Stimulated activated CD8-positive, alpha-beta memory T cell treated with anti-CD3 and anti-CD28 coated beads, Interleukin-12 subunit alpha, Interleukin-12 subunit beta, amount 100 ng/mL, for 1 hour (primary cell): ENCODE data around the gene ZBED2.
"Not testable (repeated sequence)": the region's sequence is repeated elsewhere in the genome, so short reads cannot be mapped to it uniquely, and the experiment has no call there.

Experiments used
- DNase-seq: peaks from one replicate; pipeline ENCODE4 v3.0.0-alpha.2; 2020; ENCODE audit warnings: low read depth

ZBED2 gene

GRCh38 chr3:111571907-111572460 lies 23.2 kb downstream of the ZBED2 start:
- DNase-seq, result no peak

DNA sequence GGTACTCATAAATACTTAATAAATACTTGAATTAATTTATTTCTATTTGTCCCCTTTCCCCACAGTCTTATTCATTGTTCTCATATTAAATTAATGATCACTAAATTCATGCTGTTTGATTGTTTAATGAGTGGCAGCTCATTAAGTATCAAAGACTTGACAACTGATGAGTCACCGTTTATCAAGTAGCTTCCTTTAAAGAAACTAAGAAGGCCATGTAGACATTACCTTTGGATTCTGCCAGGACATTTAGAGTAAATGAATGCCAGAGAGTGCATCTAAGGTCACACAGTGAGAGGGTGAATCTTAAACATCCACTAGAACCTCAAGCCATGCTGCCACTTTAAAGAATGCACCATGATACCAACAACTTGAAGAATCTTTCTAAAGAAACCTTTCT lies 23.9 kb downstream of the ZBED2 start:
- no peak for DNase-seq

DNA sequence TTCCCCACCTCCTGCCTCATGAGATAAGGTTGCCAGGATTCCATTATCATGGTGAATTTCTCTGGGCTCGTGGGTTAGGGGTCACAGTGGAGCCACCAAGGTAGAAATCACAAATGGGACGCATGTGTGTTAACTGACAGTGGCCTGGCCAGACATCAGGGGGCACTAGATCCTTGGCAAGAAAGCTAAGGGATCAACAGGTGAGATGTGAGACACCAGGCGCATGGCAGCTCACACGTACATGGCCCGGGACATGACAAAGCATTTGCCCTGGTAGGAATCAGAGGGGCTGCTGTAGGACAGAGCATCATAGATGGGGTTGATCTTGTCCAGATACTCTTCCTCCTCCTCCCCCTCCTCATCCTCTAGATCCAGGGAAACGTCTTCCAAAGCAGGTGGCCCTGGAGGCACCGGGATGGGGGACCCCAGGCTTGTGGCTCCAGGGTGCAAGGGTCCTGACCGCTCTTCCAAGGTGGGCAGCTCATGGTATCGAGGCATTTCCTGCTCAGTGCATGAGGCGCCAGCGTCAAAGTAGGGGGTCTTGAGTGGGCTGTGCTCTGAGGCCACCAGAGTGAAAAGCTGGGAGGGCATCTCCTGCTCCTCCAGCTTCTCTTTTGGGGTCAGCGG lies 24.6 kb downstream of the ZBED2 start:
- DNase-seq, result no peak

DNA sequence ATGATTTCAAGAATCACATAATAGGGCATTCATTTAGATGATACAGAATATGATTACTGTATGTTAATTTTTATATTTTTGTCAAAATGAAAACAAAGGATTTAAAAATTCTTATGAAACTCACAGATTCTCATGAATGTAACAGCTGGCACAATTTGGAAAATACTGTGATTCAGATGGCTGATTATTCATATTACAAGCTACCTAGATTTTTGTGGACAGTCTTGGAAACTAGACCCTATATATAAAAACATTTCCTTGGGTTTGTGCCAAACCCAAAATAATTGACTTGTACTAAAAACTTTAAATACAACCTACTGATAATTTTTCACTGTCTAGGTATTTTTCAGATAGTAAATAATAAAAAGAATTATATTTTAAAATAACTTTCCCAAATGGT lies 26.2 kb downstream of the ZBED2 start:
- no peak for DNase-seq

DNA sequence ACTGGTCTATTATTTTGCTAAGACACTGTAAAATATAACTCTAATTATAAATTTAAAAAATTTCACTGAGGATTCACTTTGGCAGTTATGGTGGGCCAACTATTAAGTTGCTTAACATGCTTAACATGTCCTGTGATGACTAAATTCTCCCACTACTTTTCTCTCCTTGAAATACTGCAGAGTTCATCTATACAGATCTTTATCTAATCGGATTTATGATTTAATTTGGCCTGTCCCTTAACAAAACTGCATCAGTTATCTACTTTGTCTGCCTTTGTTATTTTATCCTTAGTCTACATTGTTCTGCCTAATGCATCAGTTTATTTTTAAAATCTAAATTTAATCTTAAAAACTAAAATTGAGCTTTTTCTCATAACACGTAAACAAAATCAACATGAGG lies 26.8 kb downstream of the ZBED2 start:
- no peak for DNase-seq

GRCh38 chr3:111566844-111567243 lies 28.3 kb downstream of the ZBED2 start:
- no peak for DNase-seq

DNA sequence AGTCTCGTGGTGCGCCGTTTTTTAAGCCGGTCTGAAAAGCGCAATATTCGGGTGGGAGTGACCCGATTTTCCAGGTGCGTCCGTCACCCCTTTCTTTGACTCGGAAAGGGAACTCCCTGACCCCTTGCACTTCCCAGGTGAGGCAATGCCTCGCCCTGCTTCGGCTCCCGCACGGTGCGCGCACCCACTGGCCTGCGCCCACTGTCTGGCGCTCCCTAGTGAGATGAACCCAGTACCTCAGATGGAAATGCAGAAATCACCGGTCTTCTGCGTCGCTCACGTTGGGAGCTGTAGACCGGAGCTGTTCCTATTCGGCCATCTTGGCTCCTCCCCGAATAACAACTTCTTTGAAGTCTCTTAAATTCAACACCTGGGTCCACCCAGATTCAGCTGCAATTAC lies 33.2 kb downstream of the ZBED2 start:
- not testable (repeated sequence) for DNase-seq

DNA sequence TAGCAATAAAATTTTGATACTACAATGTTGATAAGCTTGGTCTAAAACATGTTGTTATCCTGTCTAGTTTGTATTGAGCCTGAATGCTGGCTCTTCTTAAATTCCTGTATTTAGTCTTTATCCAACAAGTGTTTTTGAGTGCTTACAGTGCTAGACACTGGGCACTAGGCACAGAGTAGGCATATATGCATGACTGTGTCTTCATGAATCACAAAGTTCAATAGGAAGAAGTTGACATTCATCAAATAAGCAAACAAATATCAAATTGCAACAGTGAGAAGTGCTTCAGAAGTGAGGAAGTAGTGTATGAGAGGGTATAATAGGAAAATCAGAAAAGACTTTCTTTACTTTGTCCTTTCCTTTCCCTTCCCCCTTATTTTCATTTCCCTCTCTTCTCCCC lies 46.4 kb downstream of the ZBED2 start:
- no peak for DNase-seq

DNA sequence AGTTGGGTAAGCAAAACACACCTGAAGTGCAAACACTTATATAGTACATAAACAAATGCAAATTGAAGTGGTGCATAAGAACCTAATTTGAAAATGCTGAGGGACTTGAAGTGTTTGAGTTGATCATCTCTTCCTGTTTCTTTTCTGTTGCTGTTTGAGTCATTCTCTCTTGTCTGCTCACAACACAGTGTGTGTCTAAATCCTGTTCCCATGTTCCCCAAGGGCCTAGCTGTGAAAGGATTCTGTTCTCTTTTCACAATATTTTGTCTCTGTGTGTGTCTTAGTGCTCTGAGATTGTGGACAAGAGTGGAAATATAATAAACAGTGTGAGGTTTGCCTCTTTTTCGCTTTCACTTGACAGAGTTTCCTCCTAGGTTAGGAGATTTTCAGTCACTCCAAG lies 47.1 kb downstream of the ZBED2 start:
- no peak for DNase-seq

GRCh38 chr3:111547631-111548030 lies 47.5 kb downstream of the ZBED2 start:
- no peak for DNase-seq

- no peak for DNase-seq
Measured at GRCh38 chr3:111545349-111545748, 49.8 kb downstream of the ZBED2 start.
